HCT116 (cell line): ENCODE data around the gene TTC27. TPM values are rescaled to one million over a fixed set of nuclear protein-coding genes. Genes with fewer than 3 reads are reported as not detected.

ENCODE experiments used
- ATAC-seq: fragments of 200-7000 bp; cut with Tn5 transposase; 2 replicates; pipeline ENCODE4 v1.9.1; 2020; ENCODE audit warnings: mild to moderate bottlenecking, moderate library complexity
- BruUV-seq: library from RNA; stranded (reverse); fragments of 400-500 nt; replicated peaks from 2 replicates; lab custom pipeline; 2021; lab: Mats Ljungman, UMichigan
- CTCF ChIA-PET: fragments of 300-600 bp; sonication (Branson Sonifier 250); formaldehyde crosslinking; loops from one replicate; lab custom pipeline; 2021; ENCODE audit warnings: antibody characterized with exemption; lab: Charles Lee
- POLR2A ChIA-PET: fragments of 300-600, 350-600 bp; sonication (Branson Sonifier 250); formaldehyde crosslinking; loops from one replicate; lab custom pipeline; 2021; ENCODE audit warnings: antibody characterized with exemption; lab: Charles Lee
- RAD21 ChIA-PET, 2 experiments: fragments of 300-600 bp; sonication (Branson Sonifier 250); formaldehyde crosslinking; loops; one replicate each; lab custom pipeline; 2023; ENCODE audit warnings: low total read pairs in 2 of 2; ENCODE audit not compliant: uncharacterized antibody in 2 of 2, unreplicated experiment in 2 of 2, low non-redundant PET in 1 of 2; lab: Charles Lee
- DNase-seq: peaks from one replicate; pipeline ENCODE4 v3.0.0-alpha.2; 2010; ENCODE audit warnings: low read depth, low spot score
- H2AFZ ChIP-seq: fragments of 200-600 bp; shearing (Covaris generic), sonication (generic); 2 replicates; pipeline ENCODE4 v1.6.1; 2017; ENCODE audit warnings: low read depth, mixed run types, mixed read lengths, antibody characterized with exemption, low read length; ENCODE audit not compliant: poor library complexity, severe bottlenecking
- H3K27ac ChIP-seq: 2 replicates; pipeline ENCODE4 v1.5.1; 2012; ENCODE audit warnings: low read depth, low read length
- H3K27me3 ChIP-seq: fragments of 200-600 bp; sonication (generic); 2 replicates; pipeline ENCODE4 v1.6.1; 2016; ENCODE audit warnings: mixed run types, low read length, mixed read lengths; ENCODE audit not compliant: insufficient read depth
- H3K36me3 ChIP-seq, 2 experiments: fragments of 200-500 bp in 1 of 2; fragments of 200-600 bp in 1 of 2; sonication (Bioruptor generic) in 1 of 2; sonication (generic) in 1 of 2; 2 replicates each; pipeline versions ENCODE4 v1.5.1 to v1.6.1; 2014 to 2016; ENCODE audit warnings: low read length in 2 of 2, inconsistent platforms in 1 of 2, mixed read lengths in 1 of 2, mixed run types in 1 of 2; ENCODE audit not compliant: insufficient read depth in 2 of 2, control insufficient read depth in 1 of 2
- H3K4me1 ChIP-seq, 2 experiments: fragments of 200-600 bp in 1 of 2; sonication (generic) in 1 of 2; 2 replicates each; pipeline versions ENCODE4 v1.5.1 to v1.6.1; 2012 to 2017; ENCODE audit warnings: low read length in 2 of 2, inconsistent platforms in 1 of 2, mild to moderate bottlenecking in 1 of 2, mixed read lengths in 1 of 2, mixed run types in 1 of 2, moderate library complexity in 1 of 2; ENCODE audit not compliant: insufficient read depth in 2 of 2, control insufficient read depth in 1 of 2
- H3K4me2 ChIP-seq: fragments of 200-600 bp; sonication (generic); 2 replicates; pipeline ENCODE4 v1.6.1; 2017; ENCODE audit warnings: mixed run types, low read length, mixed read lengths
- H3K4me3 ChIP-seq, 2 experiments: fragments of 200-600 bp in 1 of 2; sonication (generic) in 1 of 2; replicated peaks in 1 of 2; 2 replicates each; pipeline ENCODE4 v1.5.1; 2011 to 2016; ENCODE audit warnings: low read length in 2 of 2, control low read depth in 1 of 2, low read depth in 1 of 2, mild to moderate bottlenecking in 1 of 2, mixed read lengths in 1 of 2, mixed run types in 1 of 2
- H3K79me2 ChIP-seq: fragments of 200-600 bp; sonication (generic); 2 replicates; pipeline ENCODE4 v1.6.1; 2017; ENCODE audit warnings: mild to moderate bottlenecking, mixed run types, low read length, moderate library complexity, mixed read lengths; ENCODE audit not compliant: insufficient read depth
- H3K9ac ChIP-seq: fragments of 200-600 bp; sonication (generic); 2 replicates; pipeline ENCODE4 v1.6.1; 2016; ENCODE audit warnings: low read length, mixed read lengths
- H3K9me2 ChIP-seq: fragments of 200-600 bp; sonication (generic), shearing (Covaris generic); 2 replicates; pipeline ENCODE4 v1.6.1; 2017; ENCODE audit warnings: mixed run types, mild to moderate bottlenecking, moderate library complexity; ENCODE audit not compliant: insufficient read depth
- H3K9me3 ChIP-seq, 2 experiments: fragments of 200-500 bp in 1 of 2; fragments of 200-600 bp in 1 of 2; sonication (Bioruptor generic) in 1 of 2; sonication (generic) in 1 of 2; 2 replicates each; pipeline ENCODE4 v1.6.1; 2014 to 2017; ENCODE audit warnings: low read length in 2 of 2, mixed read lengths in 2 of 2, inconsistent platforms in 1 of 2, low read depth in 1 of 2, mild to moderate bottlenecking in 1 of 2, mixed run types in 1 of 2, moderate library complexity in 1 of 2; ENCODE audit not compliant: control insufficient read depth in 1 of 2, insufficient read depth in 1 of 2
- H4K20me1 ChIP-seq: fragments of 200-600 bp; sonication (generic), shearing (Covaris generic); 2 replicates; pipeline ENCODE4 v1.6.1; 2017; ENCODE audit warnings: mixed run types, mild to moderate bottlenecking, moderate library complexity; ENCODE audit not compliant: insufficient read depth
- CBX3 ChIP-seq: IDR thresholded peaks from 2 replicates; pipeline ENCODE4 v1.6.1; 2012; ENCODE audit warnings: low read depth
- ELF1 ChIP-seq: IDR thresholded peaks from 2 replicates; pipeline ENCODE4 v1.6.1; 2012; ENCODE audit warnings: low read depth, borderline replicate concordance
- EZH2phosphoT487 ChIP-seq: fragments of 200-600 bp; IDR thresholded peaks from 2 replicates; pipeline ENCODE4 v1.6.1; 2018; ENCODE audit warnings: antibody characterized with exemption, borderline replicate concordance
- POLR2AphosphoS5 ChIP-seq: IDR thresholded peaks from 2 replicates; pipeline ENCODE4 v1.6.1; 2011; ENCODE audit warnings: mild to moderate bottlenecking, low read depth, low read length, moderate library complexity
- REST ChIP-seq: IDR thresholded peaks from 2 replicates; pipeline ENCODE4 v1.6.1; 2012; ENCODE audit warnings: low read depth
- SRF ChIP-seq: IDR thresholded peaks from 2 replicates; pipeline ENCODE4 v1.6.1; 2012; ENCODE audit warnings: low read depth
- ZNF274 ChIP-seq: fragments of 200-500 bp; sonication (Bioruptor generic); IDR thresholded peaks from 2 replicates; pipeline ENCODE4 v1.6.1; 2014; ENCODE audit warnings: mild to moderate bottlenecking, low read depth, low read length, inconsistent platforms
- intact Hi-C: fragments of 100-400 bp; cut with micrococcal nuclease; formaldehyde crosslinking; loops from 2 replicates; pipeline ENCODE4 v1.10.0; 2022
- total RNA-seq: library from RNA; stranded (reverse); gene quantifications from one replicate; pipeline ENCODE4 v1.2.1, GENCODE V29; 2021; ENCODE audit not compliant: unreplicated experiment

TTC27 gene
- total RNA-seq, 1 experiment from 2014 or later, result 24.4 TPM

DNA sequence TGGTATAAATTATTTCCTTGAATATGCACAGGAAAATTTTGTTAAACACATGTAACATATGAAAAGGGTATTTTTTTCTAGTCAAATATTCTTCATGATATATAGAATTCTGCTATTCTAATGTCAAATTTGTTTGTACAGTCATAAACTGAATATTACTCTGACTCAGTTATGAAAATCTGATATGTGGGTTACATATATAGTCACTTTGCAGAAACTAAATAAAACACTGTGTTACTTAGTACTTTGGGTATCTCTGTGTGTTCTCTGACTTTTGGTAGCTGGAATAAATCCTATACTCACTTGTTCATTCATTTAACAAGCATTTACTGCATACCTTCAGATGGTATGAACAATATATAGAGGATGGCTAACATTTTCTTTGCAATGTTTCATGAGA lies 159.4 kb downstream of the TTC27 start:
- BruUV-seq, result no TSS peak

More for the DNA sequence above, 159.4 kb downstream of the TTC27 start:
- Histone ChIP-seq H3K4me2 (no peak overlapping the region), H3K27me3 (no peaks in the 10 kb centered on the region), H3K4me3 (no peak overlapping the region), H3K27ac (no peak overlapping the region), H4K20me1 (no peaks in the 10 kb centered on the region), H3K9ac (no peak overlapping the region), H3K9me2 (no peaks in the 10 kb centered on the region), H3K36me3 (no peaks in the 10 kb centered on the region), H3K9me3 (no peaks in the 10 kb centered on the region), H2AFZ (no peak overlapping the region), H3K79me2 (no peaks in the 10 kb centered on the region), H3K4me1 (no peaks in the 10 kb centered on the region)
- no peak for ATAC-seq
- POLR2A ChIA-PET, result no interaction called here
- RAD21 ChIA-PET, result no interaction called here
- TF ChIP-seq ZNF274 (no peak), CBX3 (no peak), ELF1 (no peak), POLR2AphosphoS5 (no peak), SRF (no peak), REST (no peak), EZH2phosphoT487 (no peak)
- intact Hi-C loops, result no loop called here
- DNase-seq, result no peak
- CTCF ChIA-PET, result no interaction called here
